ENCODE data around the gene NCOA4.
A peak's percentile ranks its signal among the peaks of the same experiment; 100 is the strongest.

The NCOA4 gene

GRCh38 chr10:46030091-46030937 is at the start of gene NCOA4:
NCOA4 (minus strand) TSS chr10:46030623; CDS start chr10:46016680, 13,943 bp downstream.
- H3K4me1 Mint-ChIP-seq (ENCODE audit: low read depth) = peaks cover 60% of the 10 kb centered on the region
- H3K27me3 Mint-ChIP-seq = no peaks in the 10 kb centered on the region
- intact Hi-C loops (cut with micrococcal nuclease) = no loop called here
- peaks cover 35% of the 10 kb centered on the region for H3K36me3 Mint-ChIP-seq (ENCODE audit: low read depth)
- H3K4me3 Mint-ChIP-seq = peak within 1 kb of the TSS; percentile 97
- no peaks in the 10 kb centered on the region for H3K9me3 Mint-ChIP-seq
- H3K27ac Mint-ChIP-seq = peak within 1 kb of the TSS; percentile 98

- Mint-ChIP-seq H3K27ac (no peak overlapping the region), H3K36me3 (ENCODE audit: low read depth) (no peaks in the 10 kb centered on the region), H3K4me3 (no peak overlapping the region), H3K9me3 (no peaks in the 10 kb centered on the region), H3K27me3 (peaks cover 2% of the 10 kb centered on the region), H3K4me1 (ENCODE audit: low read depth) (peaks cover 51% of the 10 kb centered on the region)
- intact Hi-C loops (cut with micrococcal nuclease) = no loop called here
These were observed 49.6 kb upstream of the NCOA4 start for GRCh38 chr10:46079831-46080585.

DNA sequence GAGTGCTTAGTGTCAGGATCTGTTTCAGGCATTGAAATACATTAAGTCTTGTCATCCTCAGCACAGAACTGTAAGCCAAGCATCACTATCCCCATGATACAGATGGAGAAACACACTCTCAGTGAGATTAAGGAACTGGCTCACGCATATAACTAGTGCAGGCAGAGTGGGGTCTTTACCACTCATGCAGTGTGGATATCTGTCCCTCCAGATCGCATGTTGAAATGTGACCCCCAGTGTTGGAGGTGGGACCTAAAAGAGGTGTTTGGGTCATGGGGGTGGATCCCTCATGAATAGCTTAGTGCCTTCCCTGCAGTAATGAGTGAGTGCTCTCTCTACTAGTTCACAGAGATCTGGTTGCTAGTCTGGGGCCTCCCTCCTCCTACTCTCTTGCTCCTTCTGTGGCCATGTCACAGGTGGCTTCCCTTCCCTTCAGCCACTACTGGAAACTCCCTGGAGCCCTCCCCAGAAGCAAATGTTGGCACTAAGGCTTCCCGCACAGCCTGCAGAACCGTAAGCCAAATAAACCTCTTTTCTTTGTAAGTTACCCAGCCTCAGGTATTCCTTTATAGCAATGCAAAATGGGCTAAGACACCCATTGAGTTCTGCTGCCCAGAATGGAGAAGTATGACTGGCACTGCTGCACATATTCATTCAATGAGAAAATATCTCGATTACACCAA is 47.4 kb upstream of the NCOA4 start:
- no peak overlapping the region for H3K27ac Mint-ChIP-seq
- H3K36me3 Mint-ChIP-seq (ENCODE audit: low read depth) = no peaks in the 10 kb centered on the region
- no peak overlapping the region for H3K4me3 Mint-ChIP-seq
- intact Hi-C loops (cut with micrococcal nuclease) = no loop called here
- H3K9me3 Mint-ChIP-seq = no peaks in the 10 kb centered on the region
- peaks cover 51% of the 10 kb centered on the region for H3K4me1 Mint-ChIP-seq (ENCODE audit: low read depth)
- H3K27me3 Mint-ChIP-seq = peaks cover 2% of the 10 kb centered on the region

DNA sequence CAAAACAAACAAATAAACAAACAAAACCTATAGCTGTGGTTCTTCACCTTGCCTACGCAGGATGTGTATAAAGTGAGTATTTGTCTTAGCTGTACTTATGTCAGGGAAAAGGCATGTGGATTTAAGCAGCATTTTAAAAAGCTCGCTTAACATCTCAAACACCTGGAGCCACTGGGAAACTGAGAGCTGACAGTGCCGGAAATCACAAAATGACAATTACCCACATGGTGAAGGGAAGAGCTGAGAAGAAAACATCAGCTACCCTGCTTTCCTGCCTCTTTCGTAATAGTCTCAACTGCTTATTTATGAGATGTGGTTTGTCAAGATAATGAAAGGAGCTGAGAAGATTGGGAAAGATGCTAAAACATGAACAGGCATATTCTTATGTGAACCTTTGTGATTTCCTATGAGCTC is 46.7 kb upstream of the NCOA4 start:
- intact Hi-C loops (cut with micrococcal nuclease) = no loop called here
- H3K4me3 Mint-ChIP-seq = no peak overlapping the region

GRCh38 chr10:46075869-46076268 is 45.4 kb upstream of the NCOA4 start:
- Mint-ChIP-seq H3K27ac (no peak overlapping the region), H3K4me3 (no peak overlapping the region), H3K36me3 (ENCODE audit: low read depth) (no peaks in the 10 kb centered on the region), H3K27me3 (peaks cover 2% of the 10 kb centered on the region), H3K4me1 (ENCODE audit: low read depth) (peaks cover 40% of the 10 kb centered on the region), H3K9me3 (no peaks in the 10 kb centered on the region)
- intact Hi-C loops (cut with micrococcal nuclease) = no loop called here

More for the DNA sequence above, 46.7 kb upstream of the NCOA4 start:
- Mint-ChIP-seq H3K36me3 (ENCODE audit: low read depth) (no peaks in the 10 kb centered on the region), H3K9me3 (no peaks in the 10 kb centered on the region), H3K27ac (no peak overlapping the region), H3K27me3 (peaks cover 2% of the 10 kb centered on the region), H3K4me1 (ENCODE audit: low read depth) (peaks cover 51% of the 10 kb centered on the region)

GRCh38 chr10:46074196-46074946 is 43.9 kb upstream of the NCOA4 start:
- intact Hi-C loops (cut with micrococcal nuclease) = no loop called here
- H3K27me3 Mint-ChIP-seq = peaks cover 5% of the 10 kb centered on the region
- peaks cover 35% of the 10 kb centered on the region for H3K4me1 Mint-ChIP-seq (ENCODE audit: low read depth)
- H3K36me3 Mint-ChIP-seq (ENCODE audit: low read depth) = no peaks in the 10 kb centered on the region
- no peak overlapping the region for H3K4me3 Mint-ChIP-seq
- H3K9me3 Mint-ChIP-seq = no peaks in the 10 kb centered on the region
- H3K27ac Mint-ChIP-seq = no peak overlapping the region

- H3K9me3 Mint-ChIP-seq = no peaks in the 10 kb centered on the region
- peaks cover 8% of the 10 kb centered on the region for H3K27me3 Mint-ChIP-seq
- no peak overlapping the region for H3K4me3 Mint-ChIP-seq
- H3K4me1 Mint-ChIP-seq (ENCODE audit: low read depth) = peaks cover 29% of the 10 kb centered on the region
- H3K27ac Mint-ChIP-seq = no peak overlapping the region
- no peaks in the 10 kb centered on the region for H3K36me3 Mint-ChIP-seq (ENCODE audit: low read depth)
- intact Hi-C loops (cut with micrococcal nuclease) = no loop called here
These were observed 43.1 kb upstream of the NCOA4 start for GRCh38 chr10:46073564-46073963.

DNA sequence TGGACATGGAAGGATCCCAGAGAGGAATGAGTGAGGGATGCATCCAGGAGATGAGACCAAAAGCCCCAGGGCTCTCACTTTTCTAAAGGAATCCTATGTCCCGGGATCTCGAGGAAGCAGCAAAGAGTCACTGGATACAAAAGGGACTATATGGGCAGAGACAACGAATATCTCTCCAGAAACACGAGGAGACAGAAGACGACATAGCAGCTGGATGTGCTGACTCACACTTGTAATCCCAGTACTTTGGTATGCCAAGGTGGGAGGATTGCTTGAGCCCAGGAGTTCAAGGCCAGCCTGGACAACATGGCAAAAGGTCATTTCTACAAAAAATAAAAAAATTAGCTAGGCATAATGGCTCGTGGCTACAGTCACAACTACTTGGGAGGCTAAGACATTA is 40.3 kb upstream of the NCOA4 start:
- Mint-ChIP-seq H3K27ac (no peak overlapping the region), H3K4me3 (no peak overlapping the region), H3K36me3 (ENCODE audit: low read depth) (no peaks in the 10 kb centered on the region), H3K4me1 (ENCODE audit: low read depth) (peaks cover 16% of the 10 kb centered on the region), H3K9me3 (no peaks in the 10 kb centered on the region), H3K27me3 (peaks cover 6% of the 10 kb centered on the region)
- intact Hi-C loops (cut with micrococcal nuclease) = no loop called here

GRCh38 chr10:46069771-46070463 is 39.5 kb upstream of the NCOA4 start:
- Mint-ChIP-seq H3K9me3 (no peaks in the 10 kb centered on the region), H3K27ac (no peak overlapping the region), H3K4me1 (ENCODE audit: low read depth) (peaks cover 16% of the 10 kb centered on the region), H3K27me3 (peaks cover 6% of the 10 kb centered on the region), H3K36me3 (ENCODE audit: low read depth) (no peaks in the 10 kb centered on the region), H3K4me3 (no peak overlapping the region)
- intact Hi-C loops (cut with micrococcal nuclease) = no loop called here

GRCh38 chr10:46068905-46069304 is 38.5 kb upstream of the NCOA4 start:
- H3K4me1 Mint-ChIP-seq (ENCODE audit: low read depth) = peaks cover 16% of the 10 kb centered on the region
- intact Hi-C loops (cut with micrococcal nuclease) = no loop called here
- H3K27ac Mint-ChIP-seq = no peak overlapping the region
- H3K4me3 Mint-ChIP-seq = no peak overlapping the region
- H3K36me3 Mint-ChIP-seq (ENCODE audit: low read depth) = no peaks in the 10 kb centered on the region
- H3K9me3 Mint-ChIP-seq = no peaks in the 10 kb centered on the region
- peaks cover 6% of the 10 kb centered on the region for H3K27me3 Mint-ChIP-seq

DNA sequence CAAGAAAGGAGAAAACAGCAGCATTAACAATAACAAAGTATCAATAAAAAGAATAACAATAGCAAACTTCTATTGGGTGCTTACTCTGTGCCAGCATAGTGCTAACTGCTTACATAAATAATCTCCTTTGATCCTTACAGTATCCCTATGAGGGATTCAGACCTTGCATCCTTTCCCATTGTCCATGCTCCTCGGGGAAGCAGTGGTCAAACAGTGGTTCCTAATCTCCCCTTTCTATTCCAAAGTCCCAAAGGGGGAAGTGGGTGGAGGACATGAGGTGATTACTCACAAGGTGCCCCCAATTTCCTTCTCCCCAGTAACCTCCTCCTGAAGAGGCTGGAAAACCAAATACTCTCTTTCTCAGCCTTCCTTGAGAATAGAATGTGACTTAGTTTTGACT is 37.7 kb upstream of the NCOA4 start:
- Mint-ChIP-seq H3K9me3 (no peaks in the 10 kb centered on the region), H3K27me3 (peaks cover 6% of the 10 kb centered on the region), H3K4me1 (ENCODE audit: low read depth) (peaks cover 19% of the 10 kb centered on the region), H3K4me3 (no peak overlapping the region), H3K27ac (no peak overlapping the region), H3K36me3 (ENCODE audit: low read depth) (no peaks in the 10 kb centered on the region)
- intact Hi-C loops (cut with micrococcal nuclease) = no loop called here

GRCh38 chr10:46064269-46064817 is 33.9 kb upstream of the NCOA4 start:
- Mint-ChIP-seq H3K36me3 (ENCODE audit: low read depth) (no peaks in the 10 kb centered on the region), H3K4me1 (ENCODE audit: low read depth) (peaks cover 18% of the 10 kb centered on the region), H3K27me3 (peaks cover 3% of the 10 kb centered on the region), H3K9me3 (no peaks in the 10 kb centered on the region), H3K4me3 (no peak overlapping the region), H3K27ac (no peak overlapping the region)
- intact Hi-C loops (cut with micrococcal nuclease) = no loop called here

Data from dendritic cell treated with granulocyte-macrophage colony-stimulating factor and Interleukin-4, amounts not matched to agents 40 ng/mL and 50 ng/mL, for 4 days (primary cell).